Adrenal gland (tissue), 12 donors: ENCODE data around the gene CPS1. TPM values are rescaled to one million over a fixed set of nuclear protein-coding genes. Genes with fewer than 3 reads are reported as not detected.

Experiments
- DNase-seq, 7 donors: peaks; one replicate each; pipeline ENCODE4 v3.0.0-alpha.2; 2019 to 2020
- H3K27ac ChIP-seq, 5 donors: fragments of 200-600 bp; sonication (generic) in 4 of 5; 1 replicate in 3 of 5; 2 replicates in 2 of 5; pipeline versions ENCODE4 v1.5.1 to v1.8.0; 2016 to 2020; ENCODE audit warnings: mild to moderate bottlenecking in 1 of 5
- H3K27me3 ChIP-seq: fragments of 200-600 bp; 2 replicates; pipeline ENCODE4 v1.8.0; 2021
- H3K36me3 ChIP-seq, 2 donors: fragments of 200-600 bp; replicated peaks in 1 of 2; 1 replicate in 1 of 2; 2 replicates in 1 of 2; pipeline versions ENCODE4 v1.5.1 to v1.8.0; 2018 to 2022
- H3K4me1 ChIP-seq, 2 donors: fragments of 200-600 bp; replicated peaks in 1 of 2; 1 replicate in 1 of 2; 2 replicates in 1 of 2; pipeline versions ENCODE4 v1.5.1 to v1.8.0; 2018 to 2021
- H3K4me3 ChIP-seq, 4 donors: fragments of 200-600 bp; sonication (generic) in 3 of 4; one replicate each; pipeline ENCODE4 v1.5.1; 2016 to 2018
- H3K9me3 ChIP-seq, 3 donors: fragments of 200-600 bp; sonication (generic) in 1 of 3; replicated peaks in 1 of 3; 1 replicate in 2 of 3; 2 replicates in 1 of 3; pipeline versions ENCODE4 v1.5.1 to v1.8.0; 2016 to 2021
- CTCF ChIP-seq, 6 experiments: fragments of 450-650 bp in 4 of 6; fragments of 200-600 bp in 2 of 6; sonication (generic) in 1 of 6; IDR thresholded peaks; 1 replicate in 5 of 6; 2 replicates in 1 of 6; pipeline versions ENCODE4 v1.5.1 to v1.8.0; 2016 to 2021; ENCODE audit warnings: antibody characterized with exemption in 6 of 6, mild to moderate bottlenecking in 2 of 6, moderate library complexity in 1 of 6
- POLR2A ChIP-seq, 2 donors: fragments of 450-650 bp; IDR thresholded peaks; one replicate each; pipeline ENCODE4 v1.6.1; 2017; ENCODE audit warnings: antibody characterized with exemption in 2 of 2, mild to moderate bottlenecking in 2 of 2, moderate library complexity in 1 of 2
- WGBS, 4 donors: extraction: QIAGEN DNeasy Blood & Tissue Kit in 2 of 4; methylation state at CpG; one replicate each; pipeline versions ENCODE4 v1.1.5 to v1.1.7; 2013 to 2017; 5-methylcytosine and 5-hydroxymethylcytosine counted together
- intact Hi-C, 2 donors: fragments of 100-400 bp; cut with DNase I; formaldehyde crosslinking; loops; one replicate each; pipeline versions ENCODE4 v1.14.1 to v1.15.0; 2022 to 2023
- polyA plus RNA-seq, 3 donors: library from polyadenylated mRNA; stranded (reverse); fragments of 200-250 nt in 2 of 3; fragments of 350-450 nt in 1 of 3; fragmentation: Illumina TruSeq in 1 of 3; extraction: RNeasy Lipid Tissue Mini Kit (QIAGEN cat#74804) in 1 of 3; gene quantifications; one replicate each; pipeline ENCODE4 v1.2.3, GENCODE V29; 2013 to 2014
- total RNA-seq, 9 donors: library from RNA; depleted of rRNA in 4 of 9; stranded (reverse); fragments of >200 nt in 4 of 9; fragments of 120-200 nt in 1 of 9; fragmentation: NEBNext Ultra II Directional in 1 of 9; extraction: Animal tissue kit (Norgen Biotek cat#: 25700) in 1 of 9; gene quantifications; one replicate each; pipeline versions ENCODE4 v1.1.0 to v1.2.4, GENCODE V29; 2013 to 2023
- donor health status: healthy with polysubstance abuse.
- donor health status: Bipolar disorder and iron deficiency.
- donor health status: DM: yes; HTN: yes; CAD: no.
- donor health status: DM: no; HTN: no; CAD: no.
- donor health status: DM: no; HTN: no; CAD: no.
- donor health status: DM: yes; HTN: yes; CAD: no.

The CPS1 gene
- total and polyA plus RNA-seq, 12 donors, result 0.61 to 4.3 (median 1.7) TPM

GRCh38 chr2:210606001-210606400 lies 49.6 kb downstream of the CPS1 start:
- no peak for TF ChIP-seq CTCF (IDR thresholded peaks at IDR 0.05)
- TF ChIP-seq POLR2A (IDR thresholded peaks at IDR 0.05), result no peak
- DNase-seq, result no peak

GRCh38 chr2:210611466-210611865 lies 55.1 kb downstream of the CPS1 start:
- intact Hi-C loops, result loop anchor here in 1 of 2 donors (10.0 kb wide), 1 partner anchor 423 kb away; no protein-coding TSS in a partner anchor
- H3K9me3 ChIP-seq, result no peaks in the 10 kb centered on the region
- 74 to 80% (median 76%) methylated on average over 2 of the region's 2 CpGs for WGBS, 4 donors
- no peaks in the 10 kb centered on the region for H3K4me1 ChIP-seq
- no peak overlapping the region for H3K27ac ChIP-seq
- no peak for DNase-seq
- no peaks in the 10 kb centered on the region for H3K36me3 ChIP-seq
- H3K4me3 ChIP-seq, result no peak overlapping the region
- H3K27me3 ChIP-seq, result no peaks in the 10 kb centered on the region
- TF ChIP-seq POLR2A (IDR thresholded peaks at IDR 0.05) (no peak), CTCF (IDR thresholded peaks at IDR 0.05) (no peak)

More at GRCh38 chr2:210606001-210606400, 49.6 kb downstream of the CPS1 start:
- WGBS, 4 donors, result 84 to 94% (median 88%) methylated on average over 2 of the region's 2 CpGs
- H3K4me3 ChIP-seq, result no peak overlapping the region
- H3K4me1 ChIP-seq, result no peaks in the 10 kb centered on the region
- no peaks in the 10 kb centered on the region for H3K9me3 ChIP-seq
- intact Hi-C loops, result no loop called here
- H3K27ac ChIP-seq, result no peak overlapping the region
- H3K27me3 ChIP-seq, result no peaks in the 10 kb centered on the region
- no peaks in the 10 kb centered on the region for H3K36me3 ChIP-seq

- H3K4me3 ChIP-seq, result no peak overlapping the region
- DNase-seq, result no peak
These were observed 59.7 kb downstream of the CPS1 start for GRCh38 chr2:210616074-210616473.

GRCh38 chr2:210617318-210617717 lies 60.9 kb downstream of the CPS1 start:
- intact Hi-C loops, result loop anchor here in 1 of 2 donors (10.0 kb wide), 1 partner anchor 417 kb away; no protein-coding TSS in a partner anchor
- 71 to 81% (median 79%) methylated on average over 1 of the region's 1 CpG for WGBS, 4 donors
- Histone ChIP-seq H3K4me3 (no peak overlapping the region), H3K4me1 (no peaks in the 10 kb centered on the region), H3K36me3 (no peaks in the 10 kb centered on the region), H3K27ac (no peak overlapping the region), H3K9me3 (no peaks in the 10 kb centered on the region), H3K27me3 (no peaks in the 10 kb centered on the region)
- DNase-seq, result no peak
- TF ChIP-seq CTCF (IDR thresholded peaks at IDR 0.05) (no peak), POLR2A (IDR thresholded peaks at IDR 0.05) (no peak)

More at GRCh38 chr2:210616074-210616473, 59.7 kb downstream of the CPS1 start:
- TF ChIP-seq CTCF (IDR thresholded peaks at IDR 0.05) (no peak), POLR2A (IDR thresholded peaks at IDR 0.05) (no peak)
- intact Hi-C loops, result loop anchor here in 1 of 2 donors (10.0 kb wide), 1 partner anchor 419 kb away; no protein-coding TSS in a partner anchor
- no peaks in the 10 kb centered on the region for H3K36me3 ChIP-seq
- 70 to 78% (median 75%) methylated on average over 2 of the region's 2 CpGs for WGBS, 4 donors
- no peaks in the 10 kb centered on the region for H3K27me3 ChIP-seq
- H3K9me3 ChIP-seq, result no peaks in the 10 kb centered on the region
- H3K27ac ChIP-seq, result no peak overlapping the region
- H3K4me1 ChIP-seq, result no peaks in the 10 kb centered on the region
